Measurements from ENCODE around the gene PRKCQ. TPM values are rescaled to one million over a fixed set of nuclear protein-coding genes. Genes with fewer than 3 reads are reported as not detected.

Gene PRKCQ
- total RNA-seq, 6 experiments from 2014 or later: not detected

DNA sequence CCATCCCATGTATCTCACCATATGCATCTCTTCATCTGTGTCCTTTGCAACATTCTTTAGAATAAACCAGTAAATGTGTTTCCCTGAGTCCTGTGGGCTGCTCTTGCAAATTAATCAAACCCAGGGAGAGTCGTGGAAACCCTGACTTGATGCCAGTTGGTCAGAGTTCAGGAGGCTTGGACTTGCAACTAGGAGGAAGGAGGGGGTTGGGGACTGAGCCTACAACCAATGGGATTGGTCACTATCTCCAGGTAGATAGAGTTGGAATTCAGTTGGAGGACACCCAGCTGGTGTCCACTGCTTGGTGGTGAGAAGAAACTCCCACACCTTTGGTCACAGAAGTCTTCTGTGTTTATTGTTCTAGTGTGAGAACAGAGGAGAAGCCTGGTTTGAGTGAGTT, 38.3 kb upstream of the PRKCQ start:
- H3K27ac Mint-ChIP-seq: no peak overlapping the region
- TF ChIP-seq, protein P1, sequence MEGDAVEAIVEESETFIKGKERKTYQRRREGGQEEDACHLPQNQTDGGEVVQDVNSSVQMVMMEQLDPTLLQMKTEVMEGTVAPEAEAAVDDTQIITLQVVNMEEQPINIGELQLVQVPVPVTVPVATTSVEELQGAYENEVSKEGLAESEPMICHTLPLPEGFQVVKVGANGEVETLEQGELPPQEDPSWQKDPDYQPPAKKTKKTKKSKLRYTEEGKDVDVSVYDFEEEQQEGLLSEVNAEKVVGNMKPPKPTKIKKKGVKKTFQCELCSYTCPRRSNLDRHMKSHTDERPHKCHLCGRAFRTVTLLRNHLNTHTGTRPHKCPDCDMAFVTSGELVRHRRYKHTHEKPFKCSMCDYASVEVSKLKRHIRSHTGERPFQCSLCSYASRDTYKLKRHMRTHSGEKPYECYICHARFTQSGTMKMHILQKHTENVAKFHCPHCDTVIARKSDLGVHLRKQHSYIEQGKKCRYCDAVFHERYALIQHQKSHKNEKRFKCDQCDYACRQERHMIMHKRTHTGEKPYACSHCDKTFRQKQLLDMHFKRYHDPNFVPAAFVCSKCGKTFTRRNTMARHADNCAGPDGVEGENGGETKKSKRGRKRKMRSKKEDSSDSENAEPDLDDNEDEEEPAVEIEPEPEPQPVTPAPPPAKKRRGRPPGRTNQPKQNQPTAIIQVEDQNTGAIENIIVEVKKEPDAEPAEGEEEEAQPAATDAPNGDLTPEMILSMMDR (IDR thresholded peaks at IDR 0.05): no peak
- no peaks in the 10 kb centered on the region for H3K4me1 Mint-ChIP-seq (ENCODE audit: low read depth)
- H3K27me3 Mint-ChIP-seq (ENCODE audit: insufficient read depth): no peaks in the 10 kb centered on the region
- no peaks in the 10 kb centered on the region for H3K36me3 Mint-ChIP-seq (ENCODE audit: low read depth)
- no peaks in the 10 kb centered on the region; the same call in 1 of the 2 replicates for H3K9me3 Mint-ChIP-seq
- no peak overlapping the region for H3K4me3 Mint-ChIP-seq
- DNase-seq: no peak

DNA sequence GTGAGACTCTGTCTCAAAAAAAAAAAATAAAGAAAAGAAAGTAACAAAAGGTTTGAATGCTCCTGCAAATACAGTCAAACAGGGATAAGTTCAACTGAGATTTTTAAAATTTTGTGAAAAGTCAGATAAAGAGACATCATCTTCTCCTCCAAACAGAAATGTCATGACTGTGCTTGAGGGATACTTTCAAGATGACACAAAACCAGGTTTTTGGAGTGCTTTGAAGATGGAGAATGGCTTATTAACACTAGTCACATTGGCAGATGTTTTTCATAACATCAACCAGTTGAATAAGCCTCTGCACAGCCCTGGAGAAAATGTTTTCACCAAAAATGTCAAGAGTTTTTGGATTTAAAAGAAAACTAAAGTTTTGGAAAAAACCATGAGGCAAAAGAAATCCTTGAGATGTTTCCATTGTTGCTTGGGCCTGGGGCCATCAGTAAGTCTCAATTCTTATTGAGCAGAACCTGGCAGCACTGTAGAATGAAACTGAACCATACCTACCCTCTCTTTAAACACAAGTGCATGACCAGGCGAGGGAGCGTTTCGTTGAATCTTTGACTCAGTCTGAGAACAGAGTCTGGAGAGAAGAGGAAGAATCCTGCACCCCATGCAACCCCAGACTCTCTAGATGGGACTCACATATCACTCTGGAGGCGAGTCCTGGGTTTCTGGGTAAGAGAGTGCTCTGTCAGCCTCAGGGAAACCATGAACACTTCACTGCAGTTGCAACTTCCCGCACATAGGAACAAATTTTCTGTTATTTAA, 37.4 kb upstream of the PRKCQ start:
- no peak overlapping the region for H3K4me3 Mint-ChIP-seq
- no peaks in the 10 kb centered on the region; the same call in 1 of the 2 replicates for H3K9me3 Mint-ChIP-seq
- H3K27me3 Mint-ChIP-seq (ENCODE audit: insufficient read depth): no peaks in the 10 kb centered on the region
- no peaks in the 10 kb centered on the region for H3K4me1 Mint-ChIP-seq (ENCODE audit: low read depth)
- no peaks in the 10 kb centered on the region for H3K36me3 Mint-ChIP-seq (ENCODE audit: low read depth)
- TF ChIP-seq, protein P1 (IDR thresholded peaks at IDR 0.05): no peak
- DNase-seq: no peak
- H3K27ac Mint-ChIP-seq: no peak overlapping the region

DNA sequence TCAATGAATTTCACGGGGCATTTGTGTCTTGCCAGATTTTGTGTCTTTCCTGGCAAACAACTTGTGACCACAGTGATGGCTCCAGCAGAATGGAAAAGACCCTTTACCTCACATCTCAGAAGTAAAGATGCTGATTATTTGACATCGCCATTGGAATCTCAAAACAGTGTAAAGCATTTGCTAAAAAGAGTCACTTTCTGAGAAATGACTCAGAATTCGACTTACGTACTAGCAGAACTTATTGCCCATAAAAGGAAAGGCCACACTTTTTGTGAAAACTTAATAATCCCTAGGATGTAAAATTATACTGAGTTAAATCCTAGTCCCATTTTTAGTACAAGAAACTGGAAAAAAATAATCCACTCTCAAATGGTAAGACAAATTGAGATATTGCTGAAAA, 35.9 kb upstream of the PRKCQ start:
- no peak overlapping the region for H3K27ac Mint-ChIP-seq
- H3K36me3 Mint-ChIP-seq (ENCODE audit: low read depth): no peaks in the 10 kb centered on the region
- no peaks in the 10 kb centered on the region; the same call in 1 of the 2 replicates for H3K9me3 Mint-ChIP-seq
- no peaks in the 10 kb centered on the region for H3K4me1 Mint-ChIP-seq (ENCODE audit: low read depth)
- no peak overlapping the region for H3K4me3 Mint-ChIP-seq
- H3K27me3 Mint-ChIP-seq (ENCODE audit: insufficient read depth): no peaks in the 10 kb centered on the region
- DNase-seq: no peak
- TF ChIP-seq, protein P1 (IDR thresholded peaks at IDR 0.05): no peak

DNA sequence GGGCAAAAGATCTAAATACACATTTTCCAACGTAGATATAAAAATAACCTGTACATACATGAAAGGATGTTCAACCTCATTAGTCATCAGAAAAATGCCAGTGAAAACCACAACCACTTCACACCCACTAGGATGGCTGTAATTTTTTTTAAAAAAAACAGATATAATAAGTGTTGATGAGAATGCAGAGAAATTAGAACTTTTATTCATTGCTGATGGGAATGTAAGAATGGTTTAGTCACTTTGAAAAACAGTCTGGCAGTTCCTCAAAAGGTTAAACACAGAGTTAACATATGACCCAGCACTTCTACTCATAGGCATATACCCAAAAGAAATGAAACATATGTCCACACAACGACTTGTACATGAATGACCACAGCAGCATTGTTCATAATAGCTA, 32.3 kb upstream of the PRKCQ start:
- Mint-ChIP-seq H3K27ac (no peak overlapping the region), H3K4me3 (no peak overlapping the region), H3K36me3 (ENCODE audit: low read depth) (no peaks in the 10 kb centered on the region), H3K9me3 (no peaks in the 10 kb centered on the region), H3K4me1 (ENCODE audit: low read depth) (no peaks in the 10 kb centered on the region), H3K27me3 (ENCODE audit: insufficient read depth) (peaks cover 2% of the 10 kb centered on the region; the same call in 1 of the 2 replicates)
- TF ChIP-seq, protein P1 (IDR thresholded peaks at IDR 0.05): no peak
- no peak for DNase-seq

DNA sequence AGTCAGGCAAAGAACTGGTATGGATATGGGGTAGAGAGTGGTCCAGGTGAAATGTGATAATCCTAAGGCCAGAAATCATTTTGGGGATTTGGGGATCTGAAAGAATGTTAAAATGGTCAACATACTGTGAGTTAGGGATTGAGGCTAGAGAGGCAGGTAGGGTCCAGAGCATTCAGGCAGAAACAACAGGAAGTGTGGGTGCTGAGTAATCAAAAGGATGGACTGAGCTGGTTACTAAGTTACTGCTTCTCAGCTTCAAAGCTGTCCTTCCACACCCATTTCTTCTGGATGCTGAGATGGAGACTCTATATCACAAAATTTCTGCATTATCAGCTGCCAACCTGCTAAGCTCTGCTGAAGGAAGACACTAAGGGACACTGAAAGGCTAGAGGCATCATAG, 30.6 kb upstream of the PRKCQ start:
- Mint-ChIP-seq H3K27ac (no peak overlapping the region), H3K36me3 (ENCODE audit: low read depth) (no peaks in the 10 kb centered on the region), H3K9me3 (no peaks in the 10 kb centered on the region), H3K4me1 (ENCODE audit: low read depth) (no peaks in the 10 kb centered on the region), H3K27me3 (ENCODE audit: insufficient read depth) (peaks cover 2% of the 10 kb centered on the region; the same call in 1 of the 2 replicates), H3K4me3 (no peak overlapping the region)
- TF ChIP-seq, protein P1 (IDR thresholded peaks at IDR 0.05): no peak
- DNase-seq: no peak
